22Rv1 (cell line): ENCODE measurements around the gene TATDN3.

Source experiments
- ZFX ChIP-seq: fragments of 450-650 bp; IDR thresholded peaks from 2 replicates; pipeline ENCODE4 v1.6.1; 2017; ENCODE audit warnings: antibody characterized with exemption, borderline replicate concordance
- TF ChIP-seq, protein P1 (sequence below): fragments of 450-650 bp; IDR thresholded peaks from 2 replicates; pipeline ENCODE4 v1.5.1; 2017; ENCODE audit warnings: mild to moderate bottlenecking

DNA sequence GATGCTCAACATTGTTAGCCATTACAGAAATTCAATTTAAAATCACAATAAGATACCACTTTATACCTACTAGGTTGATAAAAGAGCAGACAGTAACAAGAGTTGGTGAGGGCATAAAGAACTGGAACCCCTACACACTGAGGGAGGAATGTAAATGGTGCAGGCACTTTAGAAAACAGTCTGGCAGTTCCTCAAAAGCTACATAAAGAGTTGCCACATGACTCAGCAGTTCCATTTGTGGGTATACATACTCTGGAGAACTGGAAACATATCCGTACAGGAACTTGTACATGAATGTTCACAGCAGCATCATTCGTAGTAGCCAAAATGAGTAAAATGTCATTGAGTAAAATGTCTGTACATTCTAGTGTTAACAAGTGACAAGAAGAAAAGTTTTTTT lies 17.1 kb upstream of the TATDN3 start:
- TF ChIP-seq, protein P1, sequence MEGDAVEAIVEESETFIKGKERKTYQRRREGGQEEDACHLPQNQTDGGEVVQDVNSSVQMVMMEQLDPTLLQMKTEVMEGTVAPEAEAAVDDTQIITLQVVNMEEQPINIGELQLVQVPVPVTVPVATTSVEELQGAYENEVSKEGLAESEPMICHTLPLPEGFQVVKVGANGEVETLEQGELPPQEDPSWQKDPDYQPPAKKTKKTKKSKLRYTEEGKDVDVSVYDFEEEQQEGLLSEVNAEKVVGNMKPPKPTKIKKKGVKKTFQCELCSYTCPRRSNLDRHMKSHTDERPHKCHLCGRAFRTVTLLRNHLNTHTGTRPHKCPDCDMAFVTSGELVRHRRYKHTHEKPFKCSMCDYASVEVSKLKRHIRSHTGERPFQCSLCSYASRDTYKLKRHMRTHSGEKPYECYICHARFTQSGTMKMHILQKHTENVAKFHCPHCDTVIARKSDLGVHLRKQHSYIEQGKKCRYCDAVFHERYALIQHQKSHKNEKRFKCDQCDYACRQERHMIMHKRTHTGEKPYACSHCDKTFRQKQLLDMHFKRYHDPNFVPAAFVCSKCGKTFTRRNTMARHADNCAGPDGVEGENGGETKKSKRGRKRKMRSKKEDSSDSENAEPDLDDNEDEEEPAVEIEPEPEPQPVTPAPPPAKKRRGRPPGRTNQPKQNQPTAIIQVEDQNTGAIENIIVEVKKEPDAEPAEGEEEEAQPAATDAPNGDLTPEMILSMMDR: no peak
- no peak for TF ChIP-seq ZFX
